ENCODE measurements around the gene ZBTB25.

- no peak for TF ChIP-seq EZH2 (IDR thresholded peaks at IDR 0.05; ENCODE audit: low read length)
- TF ChIP-seq CTCF (optimal IDR thresholded peaks at IDR 0.05 in 1 of 3, IDR thresholded peaks at IDR 0.05 in 1 of 3, conservative IDR thresholded peaks at IDR 0.05 in 1 of 3; ENCODE audit: extremely low read depth in 1 of 3, insufficient read depth in 2 of 3, low read length in 3 of 3) = no peak
Observed at GRCh38 chr14:64500088-64500487, 3.5 kb downstream of the ZBTB25 start.
